ENCODE results near the gene CRYAA. TPM values are rescaled to one million over a fixed set of nuclear protein-coding genes. Genes with fewer than 3 reads are reported as not detected.

CRYAA gene
- total and polyA plus RNA-seq, 2 donors (not counting 3 experiments of a cell fraction or from before 2014, with no cell fraction given): not detected

GRCh38 chr21:43211760-43212115 is 42.9 kb downstream of the CRYAA start:
- ChIA-PET POLR2A (no interaction called here), CTCF (interaction anchor here (0.6 to 1.9 kb wide), 5 partner anchors 9 to 461 kb away, joined by 3 to 20 read pairs (median 3); no protein-coding TSS in a partner anchor)
- Histone ChIP-seq H3K9me1 (replicated peaks; ENCODE audit: control insufficient read depth, extremely low read depth, insufficient read depth, low read length) (no peaks in the 10 kb centered on the region), H2AFZ (ENCODE audit: low read depth, low read length) (no peak overlapping the region), H3K4me3 (replicated peaks in 1 of 3; ENCODE audit: insufficient read depth in 1 of 3, low read depth in 1 of 3, low read length in 3 of 3) (no peak overlapping the region), H3K79me2 (ENCODE audit: control insufficient read depth, insufficient read depth, low read length) (no peaks in the 10 kb centered on the region), H4K20me1 (replicated peaks; ENCODE audit: control insufficient read depth, extremely low read depth, insufficient read depth, low read length) (no peaks in the 10 kb centered on the region), H3K4me2 (ENCODE audit: insufficient read depth, low read length) (no peak overlapping the region), H3K4me1 (ENCODE audit: control insufficient read depth, extremely low read depth, insufficient read depth, low read length) (no peaks in the 10 kb centered on the region), H3K9ac (replicated peaks; ENCODE audit: extremely low read depth, insufficient read depth, low read length) (no peak overlapping the region), H3K36me3 (ENCODE audit: control insufficient read depth in 2 of 2, extremely low read depth in 1 of 2, insufficient read depth in 2 of 2, low read length in 2 of 2) (no peaks in the 10 kb centered on the region), H3K9me3 (replicated peaks; ENCODE audit: control insufficient read depth, insufficient read depth, low read length) (no peaks in the 10 kb centered on the region), H3K27me3 (ENCODE audit: control insufficient read depth in 2 of 2, insufficient read depth in 2 of 2, low read length in 2 of 2) (no peaks in the 10 kb centered on the region), H3K27ac (ENCODE audit: insufficient read depth, low read depth, low read length) (no peak overlapping the region)
- TF ChIP-seq POLR2A (IDR thresholded peaks at IDR 0.05; ENCODE audit: low read depth, low read length): no peak
- no peak for TF ChIP-seq POLR2AphosphoS5 (IDR thresholded peaks at IDR 0.05; ENCODE audit: insufficient read depth, low read depth, low read length)
- no peak for TF ChIP-seq JUN (IDR thresholded peaks at IDR 0.05; ENCODE audit: borderline replicate concordance, insufficient read depth, insufficient read length, low read depth)
- TF ChIP-seq EZH2 (IDR thresholded peaks at IDR 0.05; ENCODE audit: borderline replicate concordance, low read depth, low read length, severe bottlenecking): no peak
- no peak for TF ChIP-seq FOS (IDR thresholded peaks at IDR 0.05; ENCODE audit: borderline replicate concordance, insufficient read depth, low read length)
- no peak for TF ChIP-seq MAX (IDR thresholded peaks at IDR 0.05; ENCODE audit: insufficient read depth, insufficient read length)
- FAIRE-seq (no peak), DNase-seq (ENCODE audit: low read depth, low spot score) (no peak)
- dilution Hi-C loops (cut with MboI; ENCODE audit: extremely low pct_ligation_motif_present, low sequenced_read_pairs) (no loop called here), intact Hi-C loops (cut with micrococcal nuclease) (no loop called here)
- BruUV-seq (replicated peaks): no TSS peak

Other genes with a start within 250 kb of the CRYAA start
- gene ERVH48-1, start 243.4 kb upstream of the CRYAA start, total RNA-seq: not detected in 2 replicates
- gene ERVH48-1, start 243.4 kb upstream of the CRYAA start, polyA plus RNA-seq: not detected in 2 replicates
- gene PKNOX1, start 194.4 kb upstream of the CRYAA start, total RNA-seq: 16.6 and 19.3 TPM in 2 replicates
- 15.8 and 23.6 TPM in 2 replicates for gene PKNOX1, start 194.4 kb upstream of the CRYAA start, polyA plus RNA-seq
- 64.5 and 92.9 TPM in 2 replicates for gene CBS, start 93.2 kb upstream of the CRYAA start, total RNA-seq
- 22.0 and 22.1 TPM in 2 replicates for gene CBS, start 93.2 kb upstream of the CRYAA start, polyA plus RNA-seq
- 49.5 and 59.3 TPM in 2 replicates for gene U2AF1, start 61.4 kb upstream of the CRYAA start, total RNA-seq
- 87.4 and 89.8 TPM in 2 replicates for gene U2AF1, start 61.4 kb upstream of the CRYAA start, polyA plus RNA-seq

All from endothelial cell of umbilical vein (primary cell).